CD4-positive, alpha-beta T cell treated with Interleukin-6 at 100 ng/mL for 8 hours (primary cell): ENCODE measurements around the gene B3GNT3.

Experiments used
- DNase-seq: peaks from one replicate; pipeline ENCODE4 v3.0.0-alpha.2; 2020; ENCODE audit warnings: mixed read lengths, low spot score

Gene B3GNT3

GRCh38 chr19:17860993-17861360 is 66.0 kb downstream of the B3GNT3 start:
- DNase-seq: no peak

- no peak for DNase-seq
Measured at GRCh38 chr19:17861542-17862402, 66.8 kb downstream of the B3GNT3 start.

- no peak for DNase-seq
Measured at GRCh38 chr19:17862711-17863519, 68.0 kb downstream of the B3GNT3 start.
